ENCODE data around the gene ABHD15.

DNA sequence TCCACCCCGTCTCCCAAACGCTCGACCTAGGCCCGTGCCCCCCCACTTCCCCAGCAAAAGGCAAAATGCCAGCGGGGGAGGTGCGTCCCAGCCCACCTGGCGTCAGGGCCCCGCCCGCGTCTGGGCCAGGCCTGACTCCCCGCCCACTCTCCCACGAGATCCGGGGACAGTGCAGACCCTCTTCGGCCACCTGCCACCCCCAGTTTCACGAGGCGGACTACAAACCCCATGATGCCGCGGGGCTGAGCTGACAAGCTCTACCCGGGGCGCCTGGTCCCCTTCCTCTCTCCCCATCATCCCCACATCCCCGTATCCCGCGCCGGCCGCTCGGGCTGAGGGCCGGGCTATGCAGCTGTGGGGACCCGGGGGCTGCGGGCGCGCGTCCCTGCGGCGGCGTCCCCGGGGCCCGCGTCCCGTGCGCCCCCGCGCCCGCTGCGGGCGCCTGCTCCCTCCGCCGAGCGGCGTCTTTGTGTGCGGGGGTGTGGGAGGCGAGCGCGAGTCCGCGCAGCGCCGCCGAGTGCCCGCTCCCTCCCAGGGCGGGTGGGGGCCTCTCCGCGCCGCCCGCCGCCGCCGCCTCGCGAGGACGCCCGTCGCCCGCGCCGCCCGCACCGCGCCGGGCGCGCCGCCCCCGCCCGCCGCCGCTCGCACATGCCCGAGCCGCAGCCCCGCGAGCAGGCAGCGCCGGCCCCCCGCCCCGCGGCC, 26.2 kb upstream of the ABHD15 start, which contains the start of gene ANKRD13B:
- TF ChIP-seq EZH2 (IDR thresholded peaks at IDR 0.05; ENCODE audit: borderline replicate concordance, insufficient read depth, low read depth, low read length, poor library complexity, severe bottlenecking) = no peak
- TF ChIP-seq, protein P1, sequence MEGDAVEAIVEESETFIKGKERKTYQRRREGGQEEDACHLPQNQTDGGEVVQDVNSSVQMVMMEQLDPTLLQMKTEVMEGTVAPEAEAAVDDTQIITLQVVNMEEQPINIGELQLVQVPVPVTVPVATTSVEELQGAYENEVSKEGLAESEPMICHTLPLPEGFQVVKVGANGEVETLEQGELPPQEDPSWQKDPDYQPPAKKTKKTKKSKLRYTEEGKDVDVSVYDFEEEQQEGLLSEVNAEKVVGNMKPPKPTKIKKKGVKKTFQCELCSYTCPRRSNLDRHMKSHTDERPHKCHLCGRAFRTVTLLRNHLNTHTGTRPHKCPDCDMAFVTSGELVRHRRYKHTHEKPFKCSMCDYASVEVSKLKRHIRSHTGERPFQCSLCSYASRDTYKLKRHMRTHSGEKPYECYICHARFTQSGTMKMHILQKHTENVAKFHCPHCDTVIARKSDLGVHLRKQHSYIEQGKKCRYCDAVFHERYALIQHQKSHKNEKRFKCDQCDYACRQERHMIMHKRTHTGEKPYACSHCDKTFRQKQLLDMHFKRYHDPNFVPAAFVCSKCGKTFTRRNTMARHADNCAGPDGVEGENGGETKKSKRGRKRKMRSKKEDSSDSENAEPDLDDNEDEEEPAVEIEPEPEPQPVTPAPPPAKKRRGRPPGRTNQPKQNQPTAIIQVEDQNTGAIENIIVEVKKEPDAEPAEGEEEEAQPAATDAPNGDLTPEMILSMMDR (IDR thresholded peaks at IDR 0.05) = no peak

All from B cell (primary cell).